Activated naive CD4-positive, alpha-beta T cell treated with anti-CD3 and anti-CD28 coated beads, Interleukin-2, amount 50 U/mL, for 16 hours (primary cell): ENCODE measurements around the gene LTBP1.

Experiments
- DNase-seq: peaks from one replicate; pipeline ENCODE4 v3.0.0-alpha.2; 2020

LTBP1 gene

GRCh38 chr2:32932825-32933755 lies 13.7 kb upstream of the LTBP1 start:
- no peak for DNase-seq

GRCh38 chr2:32933756-32934095 lies 13.0 kb upstream of the LTBP1 start:
- no peak for DNase-seq

GRCh38 chr2:32937602-32938448 lies 8.9 kb upstream of the LTBP1 start:
- DNase-seq, result no peak

- DNase-seq, result no peak
These were observed 7.8 kb upstream of the LTBP1 start for GRCh38 chr2:32938934-32939333.

GRCh38 chr2:32940316-32940997 lies 6.3 kb upstream of the LTBP1 start:
- DNase-seq, result no peak

GRCh38 chr2:32941944-32942690 lies 4.6 kb upstream of the LTBP1 start:
- DNase-seq, result no peak

- no peak for DNase-seq
These were observed 3.8 kb upstream of the LTBP1 start for GRCh38 chr2:32942793-32943485.

GRCh38 chr2:32945286-32945685 lies 1.5 kb upstream of the LTBP1 start:
- DNase-seq, result no peak

GRCh38 chr2:32947076-32947483 lies 327 bp downstream of the LTBP1 start:
- no peak for DNase-seq

- peak; percentile 12 for DNase-seq
These were observed 861 bp downstream of the LTBP1 start for GRCh38 chr2:32947484-32948143.

- DNase-seq, result no peak
These were observed 1.5 kb downstream of the LTBP1 start for GRCh38 chr2:32948266-32948665.

GRCh38 chr2:32949260-32949659 lies 2.5 kb downstream of the LTBP1 start:
- DNase-seq, result no peak

GRCh38 chr2:32951672-32952071 lies 4.9 kb downstream of the LTBP1 start:
- no peak for DNase-seq

- DNase-seq, result no peak
These were observed 6.2 kb downstream of the LTBP1 start for GRCh38 chr2:32952761-32953476.

- no peak for DNase-seq
These were observed 7.5 kb downstream of the LTBP1 start for GRCh38 chr2:32954206-32954605.

GRCh38 chr2:32958821-32959220 lies 12.1 kb downstream of the LTBP1 start:
- no peak for DNase-seq

GRCh38 chr2:32960238-32960637 lies 13.5 kb downstream of the LTBP1 start:
- DNase-seq, result no peak

- DNase-seq, result no peak
These were observed 14.1 kb downstream of the LTBP1 start for GRCh38 chr2:32960647-32961403.

GRCh38 chr2:32962690-32963089 lies 15.9 kb downstream of the LTBP1 start:
- DNase-seq, result no peak

- no peak for DNase-seq
These were observed 17.2 kb downstream of the LTBP1 start for GRCh38 chr2:32963941-32964340.
